ENCODE results near the gene IRAG1.
"Not testable (repeated sequence)": the region's sequence is repeated elsewhere in the genome, so short reads cannot be mapped to it uniquely, and the experiment has no call there.

DNA sequence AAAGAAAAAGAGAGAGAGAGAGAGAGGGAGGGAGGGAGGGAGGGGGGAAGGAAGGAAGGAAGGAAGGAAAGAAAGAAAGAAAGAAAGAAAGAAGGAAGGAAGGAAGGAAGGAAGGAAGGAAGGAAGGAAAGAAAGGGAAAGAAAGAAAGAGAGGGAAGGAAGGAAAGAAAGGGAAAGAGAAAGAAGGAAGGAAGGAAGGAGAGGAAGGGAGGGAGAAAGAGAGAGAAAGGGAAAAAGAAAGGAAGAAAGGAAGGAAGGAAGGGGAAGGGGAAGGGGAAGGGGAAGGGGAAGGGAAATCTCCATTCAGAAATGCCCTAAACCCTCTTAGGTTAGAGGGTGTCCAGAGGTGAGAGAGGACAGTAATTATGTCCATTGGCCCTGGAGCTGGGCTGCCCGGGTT lies 13.3 kb downstream of the IRAG1 start:
- TF ChIP-seq, protein P1, sequence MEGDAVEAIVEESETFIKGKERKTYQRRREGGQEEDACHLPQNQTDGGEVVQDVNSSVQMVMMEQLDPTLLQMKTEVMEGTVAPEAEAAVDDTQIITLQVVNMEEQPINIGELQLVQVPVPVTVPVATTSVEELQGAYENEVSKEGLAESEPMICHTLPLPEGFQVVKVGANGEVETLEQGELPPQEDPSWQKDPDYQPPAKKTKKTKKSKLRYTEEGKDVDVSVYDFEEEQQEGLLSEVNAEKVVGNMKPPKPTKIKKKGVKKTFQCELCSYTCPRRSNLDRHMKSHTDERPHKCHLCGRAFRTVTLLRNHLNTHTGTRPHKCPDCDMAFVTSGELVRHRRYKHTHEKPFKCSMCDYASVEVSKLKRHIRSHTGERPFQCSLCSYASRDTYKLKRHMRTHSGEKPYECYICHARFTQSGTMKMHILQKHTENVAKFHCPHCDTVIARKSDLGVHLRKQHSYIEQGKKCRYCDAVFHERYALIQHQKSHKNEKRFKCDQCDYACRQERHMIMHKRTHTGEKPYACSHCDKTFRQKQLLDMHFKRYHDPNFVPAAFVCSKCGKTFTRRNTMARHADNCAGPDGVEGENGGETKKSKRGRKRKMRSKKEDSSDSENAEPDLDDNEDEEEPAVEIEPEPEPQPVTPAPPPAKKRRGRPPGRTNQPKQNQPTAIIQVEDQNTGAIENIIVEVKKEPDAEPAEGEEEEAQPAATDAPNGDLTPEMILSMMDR (IDR thresholded peaks at IDR 0.05; ENCODE audit: extremely low read depth in 1 of 2, insufficient read depth in 1 of 2, low read depth in 1 of 2, low read length in 2 of 2), result not testable (repeated sequence)
- TF ChIP-seq POLR2AphosphoS5 (IDR thresholded peaks at IDR 0.05; ENCODE audit: insufficient read depth, low read depth, low read length); MAX (IDR thresholded peaks at IDR 0.05; ENCODE audit: insufficient read depth, insufficient read length); EZH2 (IDR thresholded peaks at IDR 0.05; ENCODE audit: borderline replicate concordance, low read depth, low read length, severe bottlenecking); POLR2A (IDR thresholded peaks at IDR 0.05; ENCODE audit: low read depth, low read length): not testable (repeated sequence)

Data from endothelial cell of umbilical vein (primary cell).